HG03097 (cell line): Measurements from ENCODE around the gene ANKRD11.
"Not testable (repeated sequence)": the region's sequence is repeated elsewhere in the genome, so short reads cannot be mapped to it uniquely, and the experiment has no call there.

Experiments used
- ATAC-seq: cut with Tn5 transposase; IDR thresholded peaks from one replicate; pipeline ENCODE4 v1.9.1; 2021; ENCODE audit not compliant: unreplicated experiment, low FRiP score

Gene ANKRD11

DNA sequence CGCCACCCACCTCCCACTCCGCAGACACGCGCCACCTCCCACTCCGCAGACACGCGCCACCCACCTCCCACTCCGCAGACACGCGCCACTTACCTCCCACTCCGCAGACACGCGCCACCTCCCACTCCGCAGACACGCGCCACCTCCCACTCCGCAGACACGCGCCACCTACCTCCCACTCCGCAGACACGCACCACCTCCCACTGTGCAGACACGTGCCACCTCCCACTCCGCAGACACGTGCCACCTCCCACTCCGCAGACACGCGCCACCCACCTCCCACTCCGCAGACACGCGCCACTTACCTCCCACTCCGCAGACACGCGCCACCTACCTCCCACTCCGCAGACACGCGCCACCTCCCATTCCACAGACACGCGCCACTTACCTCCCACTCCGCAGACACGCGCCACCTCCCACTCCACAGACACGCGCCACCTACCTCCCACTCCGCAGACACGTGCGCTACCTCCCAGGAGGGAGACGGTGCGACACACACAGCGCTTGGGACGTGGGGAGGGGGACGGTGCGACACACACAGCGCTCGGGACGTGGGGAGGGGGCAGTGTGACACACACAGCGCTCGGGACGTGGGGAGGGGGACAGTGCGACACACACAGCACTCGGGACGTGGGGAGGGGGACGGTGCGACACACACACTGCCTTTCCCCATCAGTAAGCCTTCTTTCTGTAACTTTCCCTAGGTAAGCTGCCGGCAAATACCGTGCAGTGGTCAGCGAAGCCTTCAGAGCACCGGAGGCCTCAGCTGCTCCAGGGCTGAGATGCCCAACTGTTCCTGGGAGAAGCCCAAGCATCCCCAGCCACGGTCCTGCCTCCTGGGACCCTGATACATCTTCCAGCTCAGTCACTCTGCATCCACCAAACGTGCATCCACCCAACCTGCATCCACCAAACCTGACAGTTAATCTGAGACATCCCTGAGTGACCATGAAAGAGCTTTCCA lies 183.6 kb downstream of the ANKRD11 start:
- ATAC-seq = not testable (repeated sequence)

GRCh38 chr16:89304941-89305705 lies 185.2 kb downstream of the ANKRD11 start:
- no peak for ATAC-seq

DNA sequence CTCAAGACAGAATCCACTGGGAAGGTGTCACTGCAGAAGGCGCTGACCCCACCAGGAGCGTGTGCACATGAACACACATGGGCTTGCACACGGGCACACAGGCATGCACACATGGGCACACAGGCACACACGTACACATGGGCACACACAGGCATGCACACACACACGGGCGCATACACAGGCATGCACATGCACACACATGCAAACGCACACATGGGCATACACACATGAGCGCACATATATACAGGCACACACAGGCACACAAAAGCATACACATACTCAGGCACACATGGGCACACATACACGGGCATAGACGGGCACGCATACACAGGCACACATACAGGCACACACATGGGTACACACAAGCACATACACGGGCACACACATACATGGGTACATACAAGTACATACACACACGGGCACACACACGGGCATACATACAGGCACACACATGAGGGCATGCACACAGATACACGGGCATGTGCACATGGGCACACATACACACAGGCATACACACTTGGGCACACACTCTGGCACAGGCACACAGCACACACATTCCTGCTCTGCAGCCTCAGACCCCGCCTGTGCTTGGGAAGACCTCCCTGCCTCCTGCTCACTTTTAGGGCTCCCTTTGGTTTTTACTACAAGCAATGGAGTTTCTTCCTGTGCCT lies 186.0 kb downstream of the ANKRD11 start:
- no peak for ATAC-seq

DNA sequence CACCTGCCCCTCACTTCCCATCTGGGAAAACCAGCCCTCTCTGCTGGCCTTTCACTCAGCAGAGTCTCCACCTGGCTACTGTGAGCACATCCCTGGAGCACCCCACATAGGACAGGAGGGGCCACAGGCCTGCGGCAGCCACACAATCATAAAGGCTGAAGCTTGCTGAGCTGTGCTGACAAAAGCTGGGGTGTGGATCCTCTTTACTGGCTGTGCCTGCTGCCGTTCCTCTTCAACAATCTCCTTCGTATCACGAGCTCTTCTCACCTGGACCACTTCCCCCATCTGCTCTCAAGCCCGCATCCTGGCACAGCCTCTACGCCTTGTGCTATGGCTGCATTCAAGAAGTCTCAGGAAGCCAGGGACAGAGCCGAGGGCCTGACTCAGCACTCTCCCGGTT lies 186.7 kb downstream of the ANKRD11 start:
- no peak for ATAC-seq

DNA sequence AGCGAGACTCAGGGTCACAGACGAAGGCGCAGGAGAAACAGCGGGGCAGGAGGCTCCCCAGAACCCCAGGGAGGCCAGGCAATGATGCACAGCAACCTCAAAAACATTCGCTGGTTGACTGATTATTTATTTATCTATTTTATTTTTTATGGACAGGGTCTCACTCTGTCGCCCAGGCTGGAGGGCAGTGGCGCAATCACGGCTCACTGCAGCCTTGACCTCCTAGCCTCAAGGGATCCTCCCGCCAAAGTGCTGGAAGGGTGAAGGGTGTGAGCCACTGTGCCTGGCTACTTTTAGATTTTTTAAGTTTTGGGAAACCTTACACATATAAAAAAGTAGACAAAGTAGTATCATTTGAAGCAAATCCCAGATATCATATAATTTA lies 189.4 kb downstream of the ANKRD11 start:
- no peak for ATAC-seq

DNA sequence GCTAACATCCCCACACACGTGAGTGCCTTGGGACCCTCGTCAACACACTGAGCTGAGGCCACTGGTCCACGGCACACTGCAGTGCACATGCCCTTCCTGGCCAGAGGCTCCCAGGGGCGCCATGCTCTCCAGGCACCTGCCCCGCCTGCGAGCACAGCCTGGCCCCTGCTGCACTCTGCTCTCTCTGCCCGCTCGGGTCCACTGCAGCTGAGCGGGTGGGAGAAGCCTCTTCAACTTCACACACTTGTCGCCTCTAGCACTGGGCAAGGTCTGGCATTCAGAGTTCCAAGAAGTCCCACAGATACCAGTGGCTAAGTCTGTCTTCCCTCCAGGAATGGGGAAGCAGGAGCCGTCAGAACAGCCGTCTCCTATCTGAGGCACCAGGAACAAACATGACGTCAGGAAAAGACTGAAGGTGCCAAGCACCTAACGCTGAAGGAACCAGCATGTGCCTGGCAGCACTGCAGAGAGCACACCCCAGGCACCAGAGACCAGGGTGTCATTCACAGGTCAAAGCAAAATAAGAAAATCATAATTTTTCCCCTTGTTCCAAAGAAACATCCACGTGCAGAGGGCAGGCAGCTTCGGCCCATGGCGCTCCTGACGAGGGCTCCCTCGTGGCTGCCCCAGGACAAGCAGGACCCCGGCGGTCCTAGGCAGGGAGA lies 189.9 kb downstream of the ANKRD11 start:
- no peak for ATAC-seq

DNA sequence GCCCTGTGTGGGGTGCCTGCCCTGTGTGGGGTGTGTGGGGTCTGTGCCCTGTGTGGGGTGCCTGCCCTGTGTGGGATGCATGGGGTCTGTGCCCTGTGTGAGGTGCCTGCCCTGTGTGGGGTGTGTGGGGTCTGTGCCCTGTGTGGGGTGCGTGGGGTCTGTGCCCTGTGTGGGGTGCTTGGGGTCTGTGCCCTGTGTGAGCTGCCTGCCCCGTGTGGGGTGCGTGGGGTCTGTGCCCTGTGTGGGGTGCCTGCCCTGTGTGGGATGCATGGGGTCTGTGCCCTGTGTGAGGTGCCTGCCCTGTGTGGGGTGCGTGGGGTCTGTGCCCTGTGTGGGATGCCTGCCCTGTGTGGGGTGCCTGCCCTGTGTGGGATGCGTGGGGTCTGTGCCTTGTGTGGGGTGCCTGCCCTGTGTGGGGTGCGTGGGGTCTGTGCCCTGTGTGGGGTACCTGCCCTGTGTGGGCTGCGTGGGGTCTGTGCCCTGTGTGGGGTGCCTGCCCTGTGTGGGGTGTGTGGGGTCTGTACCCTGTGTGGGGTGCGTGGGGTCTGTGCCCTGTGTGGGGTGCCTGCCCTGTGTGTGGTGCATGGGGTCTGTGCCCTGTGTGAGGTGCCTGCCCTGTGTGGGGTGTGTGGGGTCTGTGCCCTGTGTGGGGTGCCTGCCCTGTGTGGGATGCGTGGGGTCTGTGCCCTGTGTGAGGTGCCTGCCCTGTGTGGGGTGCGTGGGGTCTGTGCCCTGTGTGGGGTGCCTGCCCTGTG lies 190.8 kb downstream of the ANKRD11 start:
- not testable (repeated sequence) for ATAC-seq

- ATAC-seq = no peak
Observed at GRCh38 chr16:89298623-89299225, 191.6 kb downstream of the ANKRD11 start.

GRCh38 chr16:89297910-89298545 lies 192.3 kb downstream of the ANKRD11 start:
- ATAC-seq = no peak

- no peak for ATAC-seq
Observed at GRCh38 chr16:89297156-89297874, 193.0 kb downstream of the ANKRD11 start.

- ATAC-seq = no peak
Observed at GRCh38 chr16:89295915-89296314, 194.4 kb downstream of the ANKRD11 start.

DNA sequence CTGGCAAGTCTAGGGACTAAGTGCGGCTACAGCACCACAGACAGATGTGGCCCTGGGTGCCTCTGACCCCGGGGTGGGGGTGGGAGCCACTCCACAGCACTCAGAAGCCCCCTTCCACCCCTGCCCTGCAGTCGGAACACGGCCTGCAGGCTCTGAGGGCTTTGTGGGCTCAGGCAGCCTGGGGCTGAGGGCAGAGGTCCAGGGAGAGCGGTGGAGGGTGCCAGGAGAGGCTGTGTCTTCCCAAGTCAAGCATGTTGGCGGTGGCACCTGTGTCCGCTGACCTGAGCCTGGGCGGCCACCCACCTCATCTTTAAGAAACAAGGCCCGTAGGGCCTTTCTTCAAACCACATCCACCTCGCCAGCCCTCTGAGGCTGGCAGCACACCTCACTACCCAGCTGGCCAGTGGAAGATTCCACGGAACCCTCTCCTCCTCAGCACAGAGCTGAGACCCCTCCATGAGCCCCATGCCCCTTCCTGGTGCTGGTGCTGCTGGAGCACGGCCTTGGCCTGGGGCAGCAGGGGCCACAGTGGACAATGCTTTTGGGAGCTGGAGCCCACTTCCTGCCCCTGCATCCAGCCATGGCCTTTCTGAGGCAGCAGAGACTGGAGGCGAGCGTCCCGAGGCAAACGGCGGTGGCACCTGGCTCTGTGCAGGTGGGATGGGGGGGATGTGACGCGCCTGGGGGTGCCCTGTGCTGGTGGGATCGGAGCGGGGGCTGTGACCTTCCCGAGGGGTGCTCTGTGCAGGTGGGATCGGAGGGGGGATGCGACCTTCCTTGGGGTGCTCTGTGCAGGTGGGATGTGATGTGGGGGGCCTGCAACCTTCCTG lies 195.1 kb downstream of the ANKRD11 start:
- no peak for ATAC-seq

GRCh38 chr16:89294486-89294885 lies 195.9 kb downstream of the ANKRD11 start:
- no peak for ATAC-seq

DNA sequence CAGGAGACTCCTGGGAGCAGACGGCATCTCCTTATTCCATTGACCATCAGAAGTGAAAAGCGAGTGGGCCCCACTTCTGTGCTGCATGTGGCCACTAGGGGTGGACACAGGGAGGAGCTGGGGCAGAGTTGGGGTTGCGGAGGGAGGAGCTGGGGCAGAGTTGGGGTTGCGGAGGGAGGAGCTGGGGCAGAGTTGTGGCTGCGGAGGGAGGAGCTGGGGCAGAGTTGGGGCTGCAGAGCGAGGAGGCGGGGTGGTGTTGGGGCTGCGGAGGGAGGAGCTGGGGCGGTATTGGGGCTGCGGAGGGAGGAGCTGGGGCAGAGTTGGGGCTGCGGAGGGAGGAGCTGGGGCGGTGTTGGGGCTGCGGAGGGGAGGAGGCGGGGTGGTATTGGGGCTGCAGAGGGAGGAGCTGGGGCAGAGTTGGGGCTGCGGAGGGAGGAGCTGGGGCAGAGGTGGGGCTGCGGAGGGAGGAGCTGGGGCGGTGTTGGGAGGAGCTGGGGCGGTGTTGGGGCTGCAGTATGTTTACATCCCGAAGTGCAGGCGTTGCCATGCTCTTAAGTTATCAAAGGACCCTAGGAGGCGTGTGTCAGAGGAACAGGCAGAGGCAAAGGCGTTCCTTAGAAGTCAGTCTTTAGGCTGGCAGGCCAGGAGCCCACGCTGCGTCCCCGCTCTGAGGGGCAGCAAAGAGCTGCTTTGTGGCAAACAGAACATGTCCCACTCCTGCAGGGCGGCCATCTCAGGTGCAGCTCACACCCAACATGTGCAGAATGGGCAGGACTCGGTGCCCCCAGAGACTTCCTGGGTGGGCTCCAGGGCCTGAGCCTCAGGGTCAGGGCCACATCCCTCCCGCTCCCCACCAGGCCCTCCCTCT lies 196.9 kb downstream of the ANKRD11 start:
- no peak for ATAC-seq

DNA sequence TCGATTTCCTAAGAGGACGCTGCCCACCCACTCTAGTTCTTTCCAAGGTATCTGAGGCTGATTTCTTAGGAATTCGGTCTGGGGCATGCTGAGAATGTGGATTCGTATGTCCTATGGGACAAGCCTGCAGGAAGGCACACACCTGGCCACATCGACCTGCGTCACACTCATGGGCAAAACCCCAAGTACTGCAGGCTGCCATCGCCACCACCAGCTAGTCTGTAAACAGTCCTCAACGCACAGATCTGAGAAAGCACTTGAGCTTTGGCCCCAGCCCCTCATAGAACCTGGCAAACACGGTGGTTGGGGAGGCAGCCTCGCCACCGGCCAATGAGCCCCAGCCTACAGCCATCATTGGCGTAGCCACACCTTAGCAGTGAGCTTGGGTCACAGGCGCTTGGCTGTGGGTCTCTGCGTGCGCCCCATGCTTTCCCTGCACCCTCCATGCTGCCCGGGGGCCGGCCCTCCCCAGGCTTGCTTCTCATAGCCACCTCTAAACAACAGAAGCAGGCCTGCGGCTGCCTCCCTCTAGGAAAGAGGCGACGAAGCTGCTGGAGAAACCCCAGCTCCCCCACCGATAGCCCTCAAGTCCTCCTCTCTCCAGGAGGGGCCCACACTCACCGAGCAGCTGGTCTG lies 197.8 kb downstream of the ANKRD11 start:
- no peak for ATAC-seq

DNA sequence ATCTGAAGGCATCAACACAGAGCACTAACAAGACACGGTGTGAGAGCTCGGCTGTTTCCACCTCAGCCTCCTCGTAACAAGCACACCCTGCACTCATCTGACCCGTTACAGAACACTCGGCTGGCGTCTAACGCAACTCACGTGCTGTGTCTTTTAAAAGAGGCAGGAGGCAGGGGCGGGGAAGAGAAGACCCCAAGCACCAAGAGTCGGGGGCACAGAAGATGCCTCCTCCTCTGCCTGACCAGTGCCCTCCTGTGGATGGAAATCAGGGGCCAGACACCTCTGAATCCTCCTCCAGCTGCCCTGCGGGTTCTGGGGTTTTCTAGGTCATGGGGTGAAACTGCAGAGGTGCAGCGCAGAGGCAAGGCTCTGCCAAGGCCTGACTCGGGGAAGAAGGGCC lies 198.6 kb downstream of the ANKRD11 start:
- ATAC-seq = no peak
